Glomerular visceral epithelial cell (primary cell): ENCODE data around the gene OR5B21.

Source experiments
- DNase-seq: peaks from one replicate; pipeline ENCODE4 v3.0.0-alpha.2; 2016; ENCODE audit errors: extremely low spot score

OR5B21 gene

DNA sequence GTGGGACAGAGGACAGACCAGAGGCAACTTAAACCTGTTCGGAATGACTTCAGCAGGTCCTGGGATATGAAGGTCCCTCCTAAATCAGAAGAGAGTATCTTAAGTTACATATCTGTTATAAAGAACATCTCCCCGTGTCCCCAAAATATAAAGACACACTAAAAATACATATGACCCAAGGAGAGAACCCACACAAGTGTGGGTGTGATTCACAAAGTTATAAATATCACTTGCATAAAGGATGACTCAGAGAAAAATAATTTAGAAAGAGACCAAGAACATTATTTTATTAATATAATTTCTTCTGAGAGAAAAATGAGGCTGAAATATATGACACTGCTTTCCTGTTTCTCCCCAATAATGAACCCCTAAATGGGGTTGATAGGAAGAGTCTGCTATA is 14.2 kb downstream of the OR5B21 start:
- DNase-seq = no peak

DNA sequence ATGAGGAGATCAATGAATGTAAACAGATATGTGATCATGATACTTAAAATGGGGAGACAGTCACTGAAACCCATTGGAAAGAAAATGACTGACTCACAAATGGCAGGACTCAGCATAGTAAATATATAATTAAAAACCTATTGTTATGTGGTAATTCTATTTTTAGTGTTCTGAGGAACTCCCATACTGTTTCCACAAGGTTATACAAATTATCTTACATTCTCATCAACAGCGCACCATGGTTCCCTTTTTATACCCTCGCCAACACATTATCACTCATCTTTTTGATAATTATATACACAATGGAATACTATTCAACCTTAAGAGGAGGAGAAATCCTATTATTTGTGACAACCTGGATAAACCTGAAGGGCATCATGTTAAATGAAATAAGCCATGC is 17.1 kb downstream of the OR5B21 start:
- DNase-seq = no peak

DNA sequence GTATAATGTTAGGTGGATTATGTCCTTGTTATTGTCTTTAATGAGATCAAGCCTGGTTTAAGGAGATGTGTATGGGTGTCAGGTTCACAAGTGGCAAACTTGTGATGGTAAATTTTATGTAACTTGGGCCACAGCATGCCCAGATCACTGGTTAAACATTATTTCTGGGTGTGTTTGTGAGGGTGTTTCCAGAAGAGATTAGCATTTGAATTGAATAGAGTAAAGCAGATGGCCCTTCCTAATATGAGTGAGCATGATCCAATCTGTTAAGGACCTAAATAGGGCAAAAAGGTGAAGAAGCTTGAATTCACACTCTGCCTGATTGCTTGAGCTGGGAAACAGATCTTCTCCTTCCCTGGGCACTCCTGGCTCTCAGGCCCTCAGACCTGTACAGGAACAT is 20.7 kb downstream of the OR5B21 start:
- no peak for DNase-seq

DNA sequence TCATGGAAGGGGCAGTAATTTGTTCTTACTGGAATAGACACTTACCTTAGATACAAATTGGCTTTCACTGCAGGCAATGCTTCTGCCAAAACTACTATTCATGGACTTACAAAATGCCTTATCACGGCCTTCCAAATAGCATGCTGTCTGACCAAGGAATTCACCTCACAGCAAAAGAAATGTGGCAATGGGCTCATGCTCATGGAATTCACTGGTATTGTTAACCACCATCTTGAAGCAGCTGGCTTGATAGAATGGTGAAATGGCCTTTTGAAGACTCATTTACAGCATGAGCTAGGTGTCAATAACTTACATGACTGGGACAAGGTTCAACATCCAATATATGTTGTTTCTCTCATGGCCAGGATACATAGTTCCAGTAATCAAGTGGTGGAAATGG is 21.9 kb downstream of the OR5B21 start:
- no peak for DNase-seq

DNA sequence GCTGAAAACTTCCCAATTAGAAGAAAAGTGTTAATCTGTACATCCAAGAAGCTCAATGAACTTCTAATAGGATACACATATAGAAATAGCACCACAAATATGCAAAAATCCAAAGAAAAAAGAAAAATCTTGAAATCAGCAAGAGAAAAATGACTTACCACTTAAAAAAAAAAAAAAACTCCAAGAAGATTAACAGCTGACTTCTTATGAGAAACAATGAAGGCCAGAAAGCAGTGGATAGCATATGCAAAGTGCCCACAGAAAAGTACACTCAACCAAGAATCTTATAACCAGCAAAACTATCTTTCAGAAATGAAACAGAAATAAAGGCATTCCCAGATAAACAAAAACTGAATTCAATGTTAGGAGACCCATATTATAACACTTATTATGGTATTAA is 36.0 kb downstream of the OR5B21 start:
- no peak for DNase-seq

DNA sequence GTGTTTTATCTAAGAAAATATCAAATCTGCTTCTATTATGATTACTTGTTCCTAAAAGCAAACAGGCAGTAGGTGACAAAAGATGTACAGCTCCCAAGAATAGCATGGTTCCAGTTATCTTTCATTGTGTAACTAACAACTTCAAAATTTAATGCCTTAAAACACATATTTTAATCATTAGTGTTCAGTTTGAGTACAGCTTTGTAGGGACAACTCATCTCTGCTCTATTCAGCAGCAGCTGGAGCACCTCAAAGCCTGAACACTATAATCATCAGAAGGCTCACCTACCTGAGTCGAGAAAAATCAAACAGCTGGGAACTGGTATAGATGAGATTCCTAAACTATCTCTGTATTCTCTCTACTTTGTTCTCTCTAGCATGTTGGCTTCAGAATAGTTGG is 41.6 kb downstream of the OR5B21 start:
- no peak for DNase-seq

DNA sequence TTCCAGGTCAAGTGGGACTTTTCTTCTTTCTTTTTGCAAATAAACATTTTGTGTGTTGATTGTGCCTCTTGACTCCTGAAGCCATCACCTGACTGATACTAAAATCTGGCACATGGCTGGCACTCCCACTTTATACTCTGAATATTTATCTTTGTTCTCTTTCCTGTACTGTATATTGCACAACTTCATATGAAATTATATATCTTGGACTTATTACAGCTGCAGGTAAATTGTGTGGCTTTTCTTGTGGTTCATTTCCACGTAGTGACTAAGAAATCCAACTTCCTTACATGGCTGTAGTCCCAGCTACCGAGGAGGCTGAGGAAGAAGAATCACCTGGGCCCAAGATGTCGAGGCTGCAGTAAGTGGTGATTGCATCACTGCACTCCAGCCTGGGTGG is 42.2 kb downstream of the OR5B21 start:
- DNase-seq = no peak
